ENCODE data around the gene CXCR5.

Gene CXCR5

GRCh38 chr11:118912742-118913410 is 29.2 kb downstream of the CXCR5 start:
- no peak for DNase-seq (ENCODE audit: low read depth in 1 of 2, low spot score in 1 of 2)

- DNase-seq (ENCODE audit: low read depth in 1 of 2, low spot score in 1 of 2), result no peak
Observed at GRCh38 chr11:118913411-118914125, 29.9 kb downstream of the CXCR5 start.

- DNase-seq (ENCODE audit: low read depth in 1 of 2, low spot score in 1 of 2), result no peak
Observed at GRCh38 chr11:118914178-118914918, 30.7 kb downstream of the CXCR5 start.

- DNase-seq (ENCODE audit: low read depth in 1 of 2, low spot score in 1 of 2), result no peak
Observed at GRCh38 chr11:118914987-118915386, 31.3 kb downstream of the CXCR5 start.

- no peak for DNase-seq (ENCODE audit: low read depth in 1 of 2, low spot score in 1 of 2)
Observed at GRCh38 chr11:118915396-118915795, 31.7 kb downstream of the CXCR5 start.

- no peak for DNase-seq (ENCODE audit: low read depth in 1 of 2, low spot score in 1 of 2)
Observed at GRCh38 chr11:118915941-118916841, 32.5 kb downstream of the CXCR5 start.

GRCh38 chr11:118916842-118917388 is 33.2 kb downstream of the CXCR5 start:
- no peak for DNase-seq (ENCODE audit: low read depth in 1 of 2, low spot score in 1 of 2)

- no peak for DNase-seq (ENCODE audit: low read depth in 1 of 2, low spot score in 1 of 2)
Observed at GRCh38 chr11:118917481-118918127, 33.9 kb downstream of the CXCR5 start.

- no peak for DNase-seq (ENCODE audit: low read depth in 1 of 2, low spot score in 1 of 2)
Observed at GRCh38 chr11:118918128-118918685, 34.5 kb downstream of the CXCR5 start.

- no peak for DNase-seq (ENCODE audit: low read depth in 1 of 2, low spot score in 1 of 2)
Observed at GRCh38 chr11:118918686-118919280, 35.1 kb downstream of the CXCR5 start.

GRCh38 chr11:118921121-118921928 is 37.6 kb downstream of the CXCR5 start:
- DNase-seq (ENCODE audit: low read depth in 1 of 2, low spot score in 1 of 2), result no peak

GRCh38 chr11:118921929-118922744 is 38.4 kb downstream of the CXCR5 start:
- DNase-seq (ENCODE audit: low read depth in 1 of 2, low spot score in 1 of 2), result no peak

- DNase-seq (ENCODE audit: low read depth in 1 of 2, low spot score in 1 of 2), result no peak
Observed at GRCh38 chr11:118922745-118923627, 39.3 kb downstream of the CXCR5 start.

GRCh38 chr11:118923721-118924587 is 40.3 kb downstream of the CXCR5 start:
- no peak for DNase-seq (ENCODE audit: low read depth in 1 of 2, low spot score in 1 of 2)

GRCh38 chr11:118924591-118925585 is 41.2 kb downstream of the CXCR5 start:
- DNase-seq (ENCODE audit: low read depth in 1 of 2, low spot score in 1 of 2), result no peak

Data from stimulated activated CD4-positive, alpha-beta T cell treated with anti-CD3 and anti-CD28 coated beads, Interleukin-15, amount 100 ng/mL, for 1 hour (primary cell).